Neuronal stem cell (in vitro differentiated cells): ENCODE data around the gene SPRING1.

ENCODE experiments used
- DNase-seq: peaks from one replicate; pipeline ENCODE4 v3.0.0-alpha.2; 2013; ENCODE audit warnings: low spot score
- H2AFZ ChIP-seq: one replicate; pipeline ENCODE4 v1.6.1; 2013; ENCODE audit warnings: mild to moderate bottlenecking, low read length, inconsistent platforms
- H2AK5ac ChIP-seq: 2 replicates; pipeline ENCODE4 v1.6.1; 2013; ENCODE audit warnings: low read depth, mild to moderate bottlenecking, inconsistent platforms, low read length, moderate library complexity, mixed read lengths
- H2BK120ac ChIP-seq: 2 replicates; pipeline ENCODE4 v1.6.1; 2013; ENCODE audit warnings: low read depth, mild to moderate bottlenecking, inconsistent platforms, low read length, moderate library complexity, mixed read lengths
- H2BK12ac ChIP-seq: one replicate; pipeline ENCODE4 v1.6.1; 2013; ENCODE audit warnings: low read length, inconsistent platforms
- H2BK15ac ChIP-seq: 2 replicates; pipeline ENCODE4 v1.6.1; 2013; ENCODE audit warnings: mild to moderate bottlenecking, low read length, inconsistent platforms, mixed read lengths
- H2BK5ac ChIP-seq: one replicate; pipeline ENCODE4 v1.6.1; 2013; ENCODE audit warnings: inconsistent platforms, mild to moderate bottlenecking, low read length, moderate library complexity
- H3K14ac ChIP-seq: one replicate; pipeline ENCODE4 v1.6.1; 2013; ENCODE audit warnings: low read length, inconsistent platforms
- H3K18ac ChIP-seq: 2 replicates; pipeline ENCODE4 v1.6.1; 2013; ENCODE audit warnings: low read length, inconsistent platforms
- H3K23ac ChIP-seq: 2 replicates; pipeline ENCODE4 v1.6.1; 2013; ENCODE audit warnings: low read depth, mild to moderate bottlenecking, mixed read lengths, low read length, inconsistent platforms; ENCODE audit not compliant: poor library complexity
- H3K27ac ChIP-seq: replicated peaks from 3 replicates; pipeline ENCODE4 v1.5.1; 2013; ENCODE audit warnings: low read length, inconsistent platforms
- H3K27me3 ChIP-seq, 3 experiments: 2 replicates each; pipeline ENCODE4 v1.6.1; 2013; ENCODE audit warnings: low read length in 3 of 3, mild to moderate bottlenecking in 2 of 3, inconsistent platforms in 1 of 3, low read depth in 1 of 3, mixed read lengths in 1 of 3, moderate library complexity in 1 of 3; ENCODE audit not compliant: control insufficient read depth in 3 of 3, insufficient read depth in 3 of 3
- H3K36me3 ChIP-seq, 2 donors: replicated peaks in 1 of 2; 2 replicates each; pipeline ENCODE4 v1.6.1; 2013; ENCODE audit warnings: low read length in 2 of 2; ENCODE audit not compliant: control insufficient read depth in 2 of 2, insufficient read depth in 2 of 2
- H3K4ac ChIP-seq: 2 replicates; pipeline ENCODE4 v1.6.1; 2013; ENCODE audit warnings: inconsistent platforms, mild to moderate bottlenecking, low read length, moderate library complexity
- H3K4me1 ChIP-seq, 2 donors: 1 replicate in 1 of 2; 2 replicates in 1 of 2; pipeline ENCODE4 v1.6.1; 2013; ENCODE audit warnings: low read length in 2 of 2, low read depth in 1 of 2; ENCODE audit not compliant: control insufficient read depth in 2 of 2, insufficient read depth in 1 of 2
- H3K4me2 ChIP-seq: one replicate; pipeline ENCODE4 v1.6.1; 2013; ENCODE audit warnings: mild to moderate bottlenecking, low read length, inconsistent platforms; ENCODE audit not compliant: insufficient read depth, poor library complexity, severe bottlenecking
- H3K4me3 ChIP-seq, 2 donors: 2 replicates each; pipeline ENCODE4 v1.5.1; 2013; ENCODE audit warnings: low read length in 2 of 2, mild to moderate bottlenecking in 2 of 2, inconsistent platforms in 1 of 2, moderate library complexity in 1 of 2
- H3K79me1 ChIP-seq: one replicate; pipeline ENCODE4 v1.6.1; 2013; ENCODE audit warnings: low read depth, mild to moderate bottlenecking, inconsistent platforms, low read length, moderate library complexity
- H3K9ac ChIP-seq: one replicate; pipeline ENCODE4 v1.6.1; 2013; ENCODE audit warnings: mild to moderate bottlenecking, low read depth, low read length, inconsistent platforms; ENCODE audit not compliant: poor library complexity
- H3K9me3 ChIP-seq, 2 donors: replicated peaks in 1 of 2; 2 replicates each; pipeline versions ENCODE3 to v1.6.1; 2013; ENCODE audit warnings: low read length in 2 of 2, mild to moderate bottlenecking in 2 of 2, inconsistent platforms in 1 of 2, low read depth in 1 of 2, mixed read lengths in 1 of 2, moderate library complexity in 1 of 2; ENCODE audit not compliant: control insufficient read depth in 2 of 2, insufficient read depth in 1 of 2
- H4K8ac ChIP-seq: one replicate; pipeline ENCODE4 v1.6.1; 2013; ENCODE audit warnings: low read depth, mild to moderate bottlenecking, inconsistent platforms, low read length, moderate library complexity
- H4K91ac ChIP-seq: one replicate; pipeline ENCODE4 v1.6.1; 2013; ENCODE audit warnings: low read length, low read depth, mild to moderate bottlenecking, inconsistent platforms; ENCODE audit not compliant: poor library complexity
- WGBS, 2 donors: extraction: QIAGEN DNeasy Blood & Tissue Kit; methylation state at CpG; one replicate each; pipeline ENCODE4 v1.1.7; 2013; ENCODE audit warnings: missing lambda C conversion rate in 2 of 2, mixed read lengths in 1 of 2; ENCODE audit not compliant: insufficient read length in 2 of 2, insufficient replicate concordance in 1 of 2; ENCODE audit errors: extremely low coverage in 2 of 2; 5-methylcytosine and 5-hydroxymethylcytosine counted together

The SPRING1 gene

DNA sequence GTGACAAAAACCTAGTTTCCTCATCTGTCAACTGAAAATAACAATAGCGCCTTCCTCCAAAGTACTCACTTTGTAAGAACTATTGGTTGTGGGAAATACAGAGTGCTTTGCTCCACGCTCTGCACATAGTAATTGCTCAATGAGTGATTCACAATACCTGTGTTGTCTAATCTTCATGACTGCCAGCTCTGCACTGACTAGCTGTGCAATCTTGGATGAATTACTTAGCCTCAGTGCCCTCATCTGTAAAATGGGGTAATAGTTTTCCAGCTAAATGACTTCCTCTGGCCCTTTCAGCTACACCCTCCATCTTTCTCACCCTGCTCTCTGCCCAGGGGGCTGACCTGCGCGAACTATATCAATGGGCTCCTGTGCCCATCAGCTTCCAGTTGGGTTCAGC lies 43.1 kb upstream of the SPRING1 start:
- H3K79me1 ChIP-seq, result no peaks in the 10 kb centered on the region
- no peak overlapping the region for H2BK120ac ChIP-seq
- H3K27ac ChIP-seq, result no peak overlapping the region
- peaks cover 46 to 72% of the 10 kb centered on the region in 2 donors for H3K36me3 ChIP-seq
- no peak overlapping the region for H3K18ac ChIP-seq
- no peak overlapping the region for H4K91ac ChIP-seq
- H3K4me2 ChIP-seq, result no peak overlapping the region
- H3K23ac ChIP-seq, result no peak overlapping the region
- no peaks in the 10 kb centered on the region for H3K27me3 ChIP-seq
- H2AK5ac ChIP-seq, result no peak overlapping the region
- WGBS, 2 donors, result no CpG with 5 or more reads among the region's 4 CpGs
- no peak overlapping the region for H2AFZ ChIP-seq
- no peaks in the 10 kb centered on the region for H3K4me1 ChIP-seq
- H3K4ac ChIP-seq, result no peak overlapping the region
- H4K8ac ChIP-seq, result no peak overlapping the region
- H2BK15ac ChIP-seq, result no peak overlapping the region
- no peak overlapping the region for H3K9ac ChIP-seq
- H3K9me3 ChIP-seq, result no peaks in the 10 kb centered on the region
- H2BK12ac ChIP-seq, result no peak overlapping the region
- H3K4me3 ChIP-seq, result no peak overlapping the region
- H3K14ac ChIP-seq, result no peak overlapping the region
- no peak overlapping the region for H2BK5ac ChIP-seq
- DNase-seq, result no peak

DNA sequence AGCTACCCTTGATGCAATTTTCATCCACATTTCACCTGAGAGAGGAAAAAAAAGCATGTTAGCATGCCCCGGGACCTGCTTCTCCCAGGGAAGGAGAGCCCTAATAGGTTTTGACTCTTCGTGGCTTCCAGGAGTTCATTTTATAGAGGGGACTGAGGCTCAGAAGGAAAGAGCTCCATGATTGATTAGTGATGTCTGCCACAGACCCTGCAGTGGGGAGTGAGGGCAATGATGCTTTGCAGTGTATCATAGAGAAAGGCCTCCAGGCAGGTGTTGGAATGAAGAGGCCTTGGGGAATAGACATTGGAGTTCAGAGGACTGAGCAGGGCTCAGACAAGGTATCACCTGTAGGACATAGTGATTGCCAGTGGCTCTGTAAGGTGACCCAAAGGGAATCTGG lies 41.7 kb upstream of the SPRING1 start:
- H3K14ac ChIP-seq, result no peak overlapping the region
- H2AFZ ChIP-seq, result no peak overlapping the region
- no peak overlapping the region for H2BK5ac ChIP-seq
- no peak overlapping the region for H3K18ac ChIP-seq
- H3K27ac ChIP-seq, result no peak overlapping the region
- H3K9me3 ChIP-seq, result no peaks in the 10 kb centered on the region
- no peaks in the 10 kb centered on the region for H3K27me3 ChIP-seq
- no peak overlapping the region for H3K9ac ChIP-seq
- H3K23ac ChIP-seq, result no peak overlapping the region
- H2BK15ac ChIP-seq, result no peak overlapping the region
- no peak overlapping the region for H4K8ac ChIP-seq
- no peak overlapping the region for H3K4me2 ChIP-seq
- H4K91ac ChIP-seq, result no peak overlapping the region
- no peak overlapping the region for H3K4ac ChIP-seq
- no peaks in the 10 kb centered on the region for H3K79me1 ChIP-seq
- H3K36me3 ChIP-seq, result peaks cover 43 to 63% of the 10 kb centered on the region in 2 donors
- no peak for DNase-seq
- H2BK12ac ChIP-seq, result no peak overlapping the region
- H2AK5ac ChIP-seq, result no peak overlapping the region
- WGBS, 2 donors, result no CpG with 5 or more reads among the region's 2 CpGs
- no peak overlapping the region for H3K4me3 ChIP-seq
- H2BK120ac ChIP-seq, result no peak overlapping the region
- no peaks in the 10 kb centered on the region for H3K4me1 ChIP-seq

DNA sequence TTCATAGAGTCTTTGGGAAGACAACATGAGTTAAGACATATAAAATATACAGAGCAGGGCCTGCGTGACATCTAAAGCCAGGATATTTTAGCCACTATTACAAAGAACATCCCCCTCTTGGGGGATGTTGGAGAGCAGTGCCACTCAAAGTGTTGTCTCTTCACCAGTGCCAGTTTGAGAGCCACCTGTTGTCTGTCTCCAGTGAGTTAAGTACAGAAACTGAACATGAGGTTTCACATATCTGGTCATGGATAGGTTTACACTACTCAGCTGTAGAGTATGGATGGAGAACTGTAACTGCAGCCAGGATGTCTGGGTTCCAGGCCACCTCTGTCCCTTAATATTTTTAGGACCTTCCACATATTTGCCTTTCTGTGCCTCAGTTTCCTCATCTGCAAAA lies 39.4 kb upstream of the SPRING1 start:
- no peak overlapping the region for H3K14ac ChIP-seq

DNA sequence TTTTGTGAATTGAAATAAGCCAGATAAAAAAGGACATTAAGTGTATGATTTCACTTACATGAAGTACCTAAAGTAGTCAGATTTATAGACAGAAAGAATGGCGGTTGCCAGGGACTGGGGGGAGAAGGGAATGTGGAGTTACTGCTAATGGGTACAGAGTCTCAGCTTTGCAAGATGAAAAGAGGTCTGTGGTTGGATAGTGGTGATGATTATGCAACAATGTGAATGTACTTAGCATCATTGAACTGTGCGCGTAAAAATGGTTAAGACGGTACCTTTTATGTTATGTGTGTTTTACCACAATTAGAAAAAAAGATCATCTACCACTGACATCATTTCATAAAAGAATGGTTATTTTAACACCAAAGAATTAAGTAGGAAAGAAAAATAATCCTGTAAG lies 36.2 kb upstream of the SPRING1 start:
- Histone ChIP-seq H4K91ac (no peak overlapping the region), H2BK5ac (no peak overlapping the region), H3K4ac (no peak overlapping the region), H2BK15ac (no peak overlapping the region), H3K18ac (no peak overlapping the region), H2AFZ (no peak overlapping the region), H2BK120ac (no peak overlapping the region), H2AK5ac (no peak overlapping the region), H3K9ac (no peak overlapping the region), H4K8ac (no peak overlapping the region), H3K4me2 (no peak overlapping the region), H3K27ac (no peak overlapping the region), H3K4me1 (no peaks in the 10 kb centered on the region), H3K14ac (no peak overlapping the region), H3K9me3 (peaks cover 0 to 12% of the 10 kb centered on the region in 2 donors), H3K27me3 (no peaks in the 10 kb centered on the region), H3K4me3 (no peak overlapping the region), H3K23ac (no peak overlapping the region), H3K36me3 (peaks cover 10 to 41% of the 10 kb centered on the region in 2 donors), H3K79me1 (no peaks in the 10 kb centered on the region), H2BK12ac (no peak overlapping the region)
- no CpG with 5 or more reads among the region's 4 CpGs for WGBS, 2 donors
- DNase-seq, result no peak

More for the DNA sequence above, 39.4 kb upstream of the SPRING1 start:
- WGBS, 2 donors, result no CpG with 5 or more reads among the region's 1 CpG
- Histone ChIP-seq H3K23ac (no peak overlapping the region), H4K91ac (no peak overlapping the region), H3K4me1 (no peaks in the 10 kb centered on the region), H3K4me2 (no peak overlapping the region), H3K4me3 (no peak overlapping the region), H3K79me1 (no peaks in the 10 kb centered on the region), H3K27me3 (no peaks in the 10 kb centered on the region), H2BK120ac (no peak overlapping the region), H2AK5ac (no peak overlapping the region), H4K8ac (no peak overlapping the region), H3K9ac (no peak overlapping the region), H2BK5ac (no peak overlapping the region), H2AFZ (no peak overlapping the region), H3K4ac (no peak overlapping the region), H2BK15ac (no peak overlapping the region), H3K18ac (no peak overlapping the region), H3K36me3 (peaks cover 23 to 55% of the 10 kb centered on the region in 2 donors), H3K9me3 (peaks cover 0 to 12% of the 10 kb centered on the region in 2 donors), H2BK12ac (no peak overlapping the region), H3K27ac (no peak overlapping the region)
- DNase-seq, result no peak
